IPS-11a (cell line): ENCODE measurements around the gene ZFHX3.

Source experiments
- H3K4me3 ChIP-seq: one replicate; pipeline ENCODE4 v1.5.1; 2013; ENCODE audit warnings: low read depth, low read length, control low read depth

Gene ZFHX3

GRCh38 chr16:72957303-72958277, 90.3 kb downstream of the ZFHX3 start:
- no peak overlapping the region for H3K4me3 ChIP-seq

- H3K4me3 ChIP-seq: no peak overlapping the region
These were observed 91.5 kb downstream of the ZFHX3 start for GRCh38 chr16:72956124-72957064.

DNA sequence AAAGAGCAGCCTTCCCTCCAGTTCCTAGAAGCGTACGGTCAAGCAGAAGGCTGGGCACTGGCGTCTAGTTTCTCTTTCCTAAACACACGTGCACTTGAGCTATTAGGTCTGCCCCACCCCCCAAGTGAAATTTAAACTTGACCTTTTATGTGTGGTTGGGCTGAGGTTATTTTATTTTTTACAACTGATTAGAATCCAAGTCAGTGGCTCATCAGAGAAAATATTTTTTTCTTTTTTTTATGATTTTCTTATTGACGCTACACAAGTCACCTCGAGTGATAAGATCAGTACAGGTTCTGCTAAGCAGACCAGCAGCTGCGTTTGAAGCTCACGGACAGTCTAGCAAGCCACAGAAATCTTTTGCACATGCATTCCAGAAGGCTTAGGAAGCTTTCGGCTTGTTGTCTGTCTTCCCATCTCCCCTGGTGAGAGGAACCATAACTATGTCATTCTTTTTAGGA, 95.1 kb downstream of the ZFHX3 start:
- H3K4me3 ChIP-seq: no peak overlapping the region

GRCh38 chr16:72952404-72952803, 95.5 kb downstream of the ZFHX3 start:
- H3K4me3 ChIP-seq: no peak overlapping the region

- H3K4me3 ChIP-seq: no peak overlapping the region
These were observed 96.0 kb downstream of the ZFHX3 start for GRCh38 chr16:72951916-72952315.

GRCh38 chr16:72950669-72951068, 97.3 kb downstream of the ZFHX3 start:
- H3K4me3 ChIP-seq: no peak overlapping the region

GRCh38 chr16:72948238-72948829, 99.6 kb downstream of the ZFHX3 start:
- H3K4me3 ChIP-seq: no peak overlapping the region

DNA sequence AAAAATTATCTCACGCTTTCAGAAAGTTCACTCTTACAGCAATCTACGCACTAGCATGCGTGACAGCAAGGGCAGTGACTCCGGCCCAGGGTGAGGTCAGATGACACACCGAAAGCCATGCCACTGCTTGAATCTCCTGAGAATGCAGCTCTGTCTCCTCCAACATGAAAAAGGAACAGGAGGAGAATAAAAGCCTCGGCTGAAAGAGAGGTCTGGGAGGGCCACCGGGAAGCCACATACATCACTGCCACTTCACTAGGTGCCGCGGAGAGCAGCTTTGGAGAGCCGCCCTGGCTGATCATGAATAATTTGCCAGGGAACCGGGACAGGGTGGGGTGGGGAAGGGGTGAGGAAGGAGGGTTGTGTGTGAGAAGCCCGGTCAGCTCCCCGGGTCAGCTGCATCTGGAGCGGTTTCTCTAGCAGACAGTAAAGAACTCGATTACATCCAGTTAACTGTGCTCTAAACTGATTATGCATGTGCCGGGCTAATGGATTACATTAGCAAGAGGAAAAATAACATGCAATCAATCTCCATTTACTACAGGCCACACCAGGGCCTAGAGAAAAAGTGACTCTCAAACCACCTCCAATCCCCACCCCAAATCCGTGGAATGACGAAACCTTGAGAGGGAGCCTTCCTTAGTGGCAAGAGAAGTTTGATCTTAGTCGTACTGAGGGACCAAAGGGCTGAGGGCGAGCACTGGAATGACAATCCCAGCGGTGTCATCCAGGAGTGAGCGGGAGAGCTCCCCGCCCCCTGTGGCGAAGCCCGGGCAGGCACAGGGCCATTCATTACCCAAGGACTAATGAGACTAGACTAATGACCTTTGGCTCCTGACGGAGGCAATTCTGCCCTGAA, 100.3 kb downstream of the ZFHX3 start:
- H3K4me3 ChIP-seq: no peak overlapping the region

DNA sequence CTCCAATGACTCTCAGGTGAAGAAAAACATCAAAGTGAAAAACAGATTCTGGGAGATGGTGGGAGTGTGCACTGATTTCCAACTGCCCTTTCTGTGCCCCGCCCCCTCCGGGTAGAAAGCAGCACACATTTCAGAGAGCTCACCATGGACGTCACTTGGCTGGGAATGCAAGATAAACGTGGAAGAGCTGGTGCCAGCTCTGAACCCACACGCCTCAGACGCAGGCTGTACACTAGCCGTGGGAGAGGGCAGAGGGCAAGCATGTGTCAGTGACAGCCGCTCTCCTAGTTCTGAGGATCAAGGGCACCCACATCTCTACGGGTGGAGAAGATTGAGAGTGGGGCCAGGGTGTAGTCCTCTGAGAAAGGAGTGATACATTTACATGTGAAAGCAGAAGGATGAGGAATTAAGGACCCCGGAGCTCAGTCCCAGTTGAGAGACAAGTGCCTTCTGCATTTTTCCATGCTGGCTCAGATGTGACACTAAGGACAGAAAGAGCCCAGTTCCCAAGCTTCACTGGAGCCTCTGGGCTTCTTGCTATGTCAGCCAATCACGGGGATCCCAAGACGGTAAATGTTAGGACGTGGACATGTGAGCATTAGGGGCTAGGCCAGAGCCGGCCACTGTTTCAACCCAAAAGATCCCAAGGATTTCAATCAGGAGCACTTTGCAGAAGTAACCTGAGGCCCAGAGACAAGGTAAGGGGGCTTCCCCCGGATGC, 101.3 kb downstream of the ZFHX3 start:
- no peak overlapping the region for H3K4me3 ChIP-seq

DNA sequence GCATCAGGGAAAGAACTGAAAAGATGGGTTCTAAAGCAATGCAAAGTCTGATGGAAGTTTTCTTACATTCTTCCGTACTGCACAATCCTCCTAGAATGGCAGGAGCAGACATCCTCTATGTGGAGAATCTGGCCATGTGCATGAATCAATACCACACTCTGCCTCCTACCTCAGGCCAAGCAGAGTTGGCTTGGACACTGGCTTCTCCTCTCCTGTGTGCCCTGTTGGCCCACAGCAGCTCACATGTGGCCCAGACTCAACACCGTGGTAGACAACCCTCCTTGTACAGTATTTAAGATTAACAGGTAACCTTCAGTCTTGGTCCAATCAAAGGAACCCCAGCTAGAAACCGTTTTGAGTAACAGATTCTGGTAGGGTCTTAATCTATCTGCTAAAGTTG, 101.9 kb downstream of the ZFHX3 start:
- no peak overlapping the region for H3K4me3 ChIP-seq

DNA sequence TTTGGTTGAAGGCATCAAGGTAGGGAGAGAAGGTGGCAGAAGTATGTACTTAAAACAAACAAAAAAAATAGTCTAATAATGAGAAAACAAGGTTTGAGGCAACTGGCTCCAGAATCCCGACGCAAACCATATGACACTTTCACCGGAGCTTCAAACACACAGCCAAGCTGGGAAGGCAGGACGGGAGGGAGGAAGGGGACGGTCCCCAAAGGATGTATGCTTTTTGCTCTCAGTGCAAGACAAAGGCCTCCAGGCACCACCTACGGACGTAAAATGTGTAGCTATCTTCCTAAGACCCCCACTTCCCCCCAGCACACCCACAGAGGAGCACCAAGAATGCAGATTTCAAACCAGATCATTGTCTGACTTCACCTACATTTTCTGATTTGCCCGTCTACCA, 102.3 kb downstream of the ZFHX3 start:
- no peak overlapping the region for H3K4me3 ChIP-seq

DNA sequence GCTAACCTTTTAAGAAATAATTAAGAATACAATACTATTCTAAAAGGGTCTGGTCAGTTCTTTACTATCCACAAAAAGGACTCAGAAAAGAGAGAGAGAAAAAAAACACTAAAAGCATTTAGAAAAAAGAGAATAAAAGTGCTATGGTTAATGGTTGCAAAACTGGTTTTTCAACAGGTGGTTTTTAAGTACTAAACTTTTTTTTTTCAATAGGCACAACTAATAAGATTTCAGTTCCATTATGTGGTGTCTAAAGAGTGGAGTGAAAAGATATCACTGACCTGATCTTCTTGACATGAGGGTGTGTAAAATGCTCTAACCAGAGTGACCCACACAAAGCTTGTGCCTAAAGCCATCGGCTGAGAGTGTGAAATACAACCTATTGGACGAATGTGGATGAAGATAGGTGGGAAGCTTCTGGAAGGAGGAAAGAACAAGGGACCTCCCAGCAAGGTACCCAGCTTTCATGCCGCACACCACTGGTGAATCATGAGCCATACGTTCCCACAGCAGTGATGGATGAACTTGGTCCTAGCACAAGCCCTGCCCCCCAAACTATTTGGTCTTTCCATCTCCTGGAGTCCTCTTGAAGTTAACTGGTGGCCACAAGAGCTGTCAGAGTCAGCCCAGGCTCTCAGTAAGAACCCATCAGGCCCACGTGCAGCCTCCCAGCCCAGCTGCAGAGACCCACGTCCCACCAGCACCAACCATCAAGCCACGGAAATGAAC, 103.0 kb downstream of the ZFHX3 start:
- H3K4me3 ChIP-seq: no peak overlapping the region

GRCh38 chr16:72942021-72942420, 105.9 kb downstream of the ZFHX3 start:
- H3K4me3 ChIP-seq: no peak overlapping the region

GRCh38 chr16:72940886-72941285, 107.0 kb downstream of the ZFHX3 start:
- no peak overlapping the region for H3K4me3 ChIP-seq

DNA sequence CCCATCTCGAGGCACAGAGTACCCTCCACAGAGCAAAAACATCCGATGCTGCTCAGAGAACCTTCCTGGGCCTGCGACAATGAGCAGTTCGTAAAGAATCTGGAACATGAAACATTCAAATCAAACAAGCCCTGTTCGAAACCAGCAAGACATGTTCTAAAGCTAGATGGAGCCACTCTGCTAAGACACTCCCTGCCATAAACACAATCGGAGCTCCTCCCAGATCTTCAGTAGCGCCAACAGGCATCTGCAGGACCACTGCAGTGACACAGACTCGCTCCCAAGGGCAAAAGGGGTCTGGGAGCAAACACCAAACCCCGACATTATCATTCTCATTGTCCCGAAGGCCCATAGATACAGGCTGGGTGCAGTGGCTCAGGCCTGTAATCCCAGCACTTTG, 108.7 kb downstream of the ZFHX3 start:
- no peak overlapping the region for H3K4me3 ChIP-seq

DNA sequence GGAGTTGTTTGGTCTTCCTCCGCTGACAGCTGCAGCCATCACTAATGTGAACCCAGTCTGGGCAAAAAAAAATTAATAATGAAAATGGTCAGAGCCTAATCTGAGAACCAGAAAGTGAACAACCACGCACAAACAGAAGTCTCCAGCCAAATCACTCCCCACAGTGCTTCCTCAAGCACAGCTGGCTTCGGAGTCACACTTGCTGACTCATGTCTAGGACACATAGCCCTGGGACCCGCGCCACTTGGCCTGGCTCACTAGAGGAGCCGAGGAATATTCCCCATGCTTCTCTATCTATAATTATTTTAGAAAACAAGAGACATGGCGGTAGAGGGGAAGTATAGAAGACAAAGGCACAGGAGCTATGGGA, 109.1 kb downstream of the ZFHX3 start:
- H3K4me3 ChIP-seq: no peak overlapping the region

DNA sequence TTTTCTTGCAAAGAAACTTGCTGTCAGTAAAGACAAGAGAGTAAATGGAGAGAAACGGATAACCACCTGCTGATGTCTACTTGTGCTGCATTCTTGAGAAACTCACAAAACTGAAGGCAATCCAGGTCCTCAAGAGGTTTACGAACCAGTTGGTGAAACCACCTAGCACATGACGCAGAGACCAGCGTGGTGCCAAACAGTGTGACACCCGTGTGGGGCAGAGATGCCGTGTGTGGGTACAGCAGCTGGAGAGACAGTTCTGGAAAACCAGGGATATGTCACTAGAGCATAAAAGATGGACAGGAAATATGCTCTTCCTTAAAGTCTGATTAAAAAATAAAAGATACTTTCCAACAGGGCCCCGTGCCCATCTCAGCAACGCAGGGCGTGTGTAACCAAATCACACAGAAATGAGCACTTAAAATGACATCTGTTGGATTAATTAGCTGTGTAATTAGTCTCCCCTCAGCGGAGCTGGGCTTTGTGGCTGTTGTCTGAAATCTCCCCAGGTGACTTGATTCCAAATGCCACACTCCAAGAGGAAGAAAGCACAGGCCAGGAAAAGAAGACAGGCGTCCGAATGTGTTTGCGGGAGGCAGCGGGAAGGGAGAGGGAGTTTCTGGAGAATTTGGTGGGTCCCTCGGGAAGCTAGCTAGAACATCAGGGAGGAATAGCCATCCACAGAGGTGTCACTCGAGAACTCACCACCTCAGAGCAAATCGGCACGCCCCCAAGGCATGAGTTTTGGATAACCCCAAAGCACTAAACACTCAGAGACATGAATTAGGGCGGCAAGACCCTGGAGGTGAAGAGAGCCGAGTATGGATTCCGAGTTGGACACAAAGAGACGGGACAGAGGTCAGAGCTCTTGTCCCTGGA, 109.8 kb downstream of the ZFHX3 start:
- no peak overlapping the region for H3K4me3 ChIP-seq

DNA sequence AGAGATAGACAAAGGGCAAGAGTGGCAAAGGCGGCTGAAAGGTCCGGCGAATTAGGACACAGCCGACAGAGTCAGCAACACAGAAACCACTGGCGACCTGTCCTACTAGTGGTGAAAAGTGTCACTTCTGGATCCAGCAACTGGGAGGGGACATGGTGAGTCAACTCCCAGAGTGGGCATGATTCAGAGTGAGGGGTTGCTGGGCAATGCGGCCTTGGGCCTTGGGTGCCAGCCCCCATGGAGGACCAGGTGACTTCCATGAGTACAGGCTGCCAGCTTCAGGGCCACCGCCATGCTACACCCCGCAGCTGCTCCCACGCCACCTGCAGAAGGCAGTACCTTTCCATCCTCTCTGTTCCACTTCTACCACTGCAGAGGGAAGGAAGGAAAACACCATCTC, 110.6 kb downstream of the ZFHX3 start:
- no peak overlapping the region for H3K4me3 ChIP-seq
